Measurements from ENCODE around the gene CHST5.

- TF ChIP-seq CTCF (IDR thresholded peaks at IDR 0.05; ENCODE audit: insufficient read depth, low read length) (no peak), POLR2AphosphoS5 (IDR thresholded peaks at IDR 0.05; ENCODE audit: low read depth) (no peak), REST (IDR thresholded peaks at IDR 0.05; ENCODE audit: insufficient replicate concordance, low read depth) (no peak), SPI1 (IDR thresholded peaks at IDR 0.05; ENCODE audit: borderline replicate concordance, low read depth) (no peak)
Measured at GRCh38 chr16:75532791-75533190, 3.1 kb downstream of the CHST5 start.
